GM13976 (cell line): ENCODE data around the gene CAPN7.

Experiments used
- DNase-seq: peaks from one replicate; pipeline ENCODE4 v3.0.0; 2012; ENCODE audit warnings: low spot score
- CTCF ChIP-seq: IDR thresholded peaks from 2 replicates; pipeline ENCODE4 v1.5.1; 2012; ENCODE audit warnings: borderline replicate concordance, mild to moderate bottlenecking; ENCODE audit not compliant: insufficient read depth; ENCODE audit errors: extremely low read depth, missing control alignments, control extremely low read depth
- in situ Hi-C: fragments of 300-500 bp; cut with MboI; formaldehyde crosslinking; loops from one replicate; pipeline ENCODE4 v1.12.0; 2022; ENCODE audit warnings: low sequenced_read_pairs, mixed read lengths, inconsistent platforms; ENCODE audit not compliant: unreplicated experiment

The CAPN7 gene

GRCh38 chr3:15218689-15219088, 12.6 kb downstream of the CAPN7 start:
- no peak for DNase-seq
- no peak for TF ChIP-seq CTCF
- in situ Hi-C loops: no loop called here

DNA sequence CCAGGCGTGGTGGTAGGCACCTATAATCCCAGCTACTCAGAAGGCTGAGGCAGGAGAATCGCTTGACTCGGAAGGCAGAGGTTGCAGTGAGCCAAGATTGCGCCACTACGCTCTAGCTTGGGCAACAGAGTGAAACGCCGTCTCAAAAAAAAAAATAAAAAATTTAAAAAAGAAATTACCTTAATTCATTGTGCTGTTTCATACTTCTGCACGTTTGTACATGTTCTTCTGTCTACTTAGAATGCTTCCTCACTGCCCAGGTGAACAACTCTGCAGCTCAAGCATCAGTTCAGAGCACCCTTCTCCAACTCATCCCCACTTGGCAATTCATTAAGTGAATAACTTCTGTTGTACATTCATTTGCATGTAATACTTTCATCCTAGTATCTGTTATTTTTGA, 14.0 kb downstream of the CAPN7 start:
- no peak for DNase-seq
- no peak for TF ChIP-seq CTCF
- in situ Hi-C loops: no loop called here

- in situ Hi-C loops: no loop called here
- DNase-seq: no peak
- no peak for TF ChIP-seq CTCF
These were observed 14.6 kb downstream of the CAPN7 start for GRCh38 chr3:15220661-15221060.

GRCh38 chr3:15221574-15222217, 15.7 kb downstream of the CAPN7 start:
- in situ Hi-C loops: no loop called here
- no peak for DNase-seq
- TF ChIP-seq CTCF: no peak

DNA sequence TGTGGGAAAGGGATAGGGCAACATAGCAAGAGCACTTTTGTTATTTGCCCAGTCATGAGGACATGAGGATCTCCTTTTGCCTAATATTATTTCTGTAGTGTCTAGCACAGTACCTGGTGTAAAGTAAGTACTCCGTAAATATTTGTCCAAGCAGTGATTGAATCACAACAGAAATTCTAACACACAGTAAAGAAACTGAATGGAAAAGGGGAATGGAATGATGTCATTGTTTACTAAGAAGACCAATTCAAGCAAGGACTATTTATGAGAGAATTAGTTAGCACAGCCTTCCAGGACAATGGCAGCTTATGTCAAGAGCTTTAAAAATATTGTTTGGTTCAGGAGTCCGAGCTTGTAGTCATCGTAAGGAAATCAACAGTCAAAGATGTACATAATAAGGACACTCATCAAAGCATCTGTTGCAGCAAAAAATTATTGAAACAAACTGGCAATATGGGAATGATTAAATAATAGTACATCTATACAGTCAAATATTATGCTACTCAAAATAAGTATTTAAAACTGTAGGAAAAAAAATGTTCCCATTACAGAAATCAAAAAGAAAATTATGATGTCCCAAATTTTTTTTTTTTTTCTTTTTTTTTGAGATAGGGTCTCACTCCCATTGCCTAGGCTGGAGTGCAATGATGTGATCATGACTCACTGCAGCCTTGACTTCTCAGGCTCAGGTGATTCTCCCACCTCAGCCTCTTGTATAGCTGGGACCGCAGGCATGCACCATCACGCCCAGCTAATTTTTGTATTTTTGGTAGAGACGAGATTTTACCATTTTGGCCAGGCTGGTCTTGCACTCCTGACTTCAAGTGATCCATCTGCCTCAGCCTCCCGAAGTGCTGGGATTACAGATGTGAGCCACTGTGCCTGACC, 17.9 kb downstream of the CAPN7 start:
- in situ Hi-C loops: no loop called here

DNA sequence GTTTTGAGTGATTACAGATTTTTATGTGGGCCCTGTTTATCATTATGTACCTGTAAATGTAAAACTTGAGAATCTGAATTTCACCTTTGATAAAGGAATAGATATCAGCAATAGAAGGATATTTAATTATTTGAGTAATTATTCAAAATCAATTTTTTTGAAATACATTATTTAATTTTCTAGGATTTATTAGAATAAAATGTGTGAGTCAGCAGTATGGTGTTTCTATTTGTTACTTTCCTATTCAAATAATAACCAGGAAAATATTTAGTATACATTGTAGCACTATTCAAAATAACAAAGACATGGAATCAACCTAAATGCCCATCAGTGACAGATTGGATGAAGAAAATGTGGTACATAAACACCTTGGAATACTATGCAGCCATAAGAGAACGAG, 22.1 kb downstream of the CAPN7 start:
- in situ Hi-C loops: no loop called here
- no peak for TF ChIP-seq CTCF
- DNase-seq: no peak

More for the DNA sequence above, 17.9 kb downstream of the CAPN7 start:
- TF ChIP-seq CTCF: no peak
- no peak for DNase-seq
